ENCODE measurements around the gene ACSM2A.
"Not testable (repeated sequence)": the region's sequence is repeated elsewhere in the genome, so short reads cannot be mapped to it uniquely, and the experiment has no call there.

ACSM2A gene

GRCh38 chr16:20446652-20447393 lies 4.5 kb upstream of the ACSM2A start:
- H3K14ac ChIP-seq (ENCODE audit: low read length); H3K4me1 ChIP-seq (ENCODE audit: control insufficient read depth in 2 of 2, insufficient read depth in 1 of 2, low read depth in 1 of 2, low read length in 2 of 2); DNase-seq (ENCODE audit: low spot score); H2BK12ac ChIP-seq (ENCODE audit: low read length); H3K23ac ChIP-seq (ENCODE audit: low read depth, low read length, poor library complexity); H3K27ac ChIP-seq (replicated peaks; ENCODE audit: low read length); H3K4me2 ChIP-seq (ENCODE audit: insufficient read depth, low read length, poor library complexity, severe bottlenecking); H2BK5ac ChIP-seq (ENCODE audit: low read length); H4K8ac ChIP-seq (ENCODE audit: low read depth, low read length); H3K18ac ChIP-seq (ENCODE audit: low read length); H2AFZ ChIP-seq (ENCODE audit: low read length); H3K79me1 ChIP-seq (ENCODE audit: low read depth, low read length); H3K9me3 ChIP-seq (replicated peaks in 1 of 2; ENCODE audit: control insufficient read depth in 2 of 2, insufficient read depth in 1 of 2, low read depth in 1 of 2, low read length in 2 of 2); H2BK120ac ChIP-seq (ENCODE audit: low read depth, low read length); H2BK15ac ChIP-seq (ENCODE audit: low read length); H3K36me3 ChIP-seq (replicated peaks in 1 of 2; ENCODE audit: control insufficient read depth in 2 of 2, insufficient read depth in 2 of 2, low read length in 2 of 2); H3K4ac ChIP-seq (ENCODE audit: low read length); H3K4me3 ChIP-seq (ENCODE audit: low read length in 2 of 2); H3K27me3 ChIP-seq (ENCODE audit: control insufficient read depth in 3 of 3, insufficient read depth in 3 of 3, low read depth in 1 of 3, low read length in 3 of 3); H4K91ac ChIP-seq (ENCODE audit: low read depth, low read length, poor library complexity); H2AK5ac ChIP-seq (ENCODE audit: low read depth, low read length); H3K9ac ChIP-seq (ENCODE audit: low read depth, low read length, poor library complexity): not testable (repeated sequence)
- WGBS, 2 donors (ENCODE audit: extremely low coverage in 2 of 2, insufficient read length in 2 of 2, insufficient replicate concordance in 1 of 2) = no CpG with 5 or more reads among the region's 3 CpGs

GRCh38 chr16:20453633-20454032 lies 2.3 kb downstream of the ACSM2A start:
- H3K27ac ChIP-seq (replicated peaks; ENCODE audit: low read length); H3K9me3 ChIP-seq (replicated peaks in 1 of 2; ENCODE audit: control insufficient read depth in 2 of 2, insufficient read depth in 1 of 2, low read depth in 1 of 2, low read length in 2 of 2); H3K14ac ChIP-seq (ENCODE audit: low read length); DNase-seq (ENCODE audit: low spot score); H3K4me3 ChIP-seq (ENCODE audit: low read length in 2 of 2); H2BK5ac ChIP-seq (ENCODE audit: low read length); H3K9ac ChIP-seq (ENCODE audit: low read depth, low read length, poor library complexity); H3K4ac ChIP-seq (ENCODE audit: low read length); H3K27me3 ChIP-seq (ENCODE audit: control insufficient read depth in 3 of 3, insufficient read depth in 3 of 3, low read depth in 1 of 3, low read length in 3 of 3); H4K91ac ChIP-seq (ENCODE audit: low read depth, low read length, poor library complexity); H3K4me1 ChIP-seq (ENCODE audit: control insufficient read depth in 2 of 2, insufficient read depth in 1 of 2, low read depth in 1 of 2, low read length in 2 of 2); H2BK12ac ChIP-seq (ENCODE audit: low read length); H2AK5ac ChIP-seq (ENCODE audit: low read depth, low read length); H3K36me3 ChIP-seq (replicated peaks in 1 of 2; ENCODE audit: control insufficient read depth in 2 of 2, insufficient read depth in 2 of 2, low read length in 2 of 2); H3K4me2 ChIP-seq (ENCODE audit: insufficient read depth, low read length, poor library complexity, severe bottlenecking); H3K18ac ChIP-seq (ENCODE audit: low read length); H3K23ac ChIP-seq (ENCODE audit: low read depth, low read length, poor library complexity); H2BK15ac ChIP-seq (ENCODE audit: low read length); H2AFZ ChIP-seq (ENCODE audit: low read length); H4K8ac ChIP-seq (ENCODE audit: low read depth, low read length); H3K79me1 ChIP-seq (ENCODE audit: low read depth, low read length); H2BK120ac ChIP-seq (ENCODE audit: low read depth, low read length): not testable (repeated sequence)
- no CpG with 5 or more reads among the region's 5 CpGs for WGBS, 2 donors (ENCODE audit: extremely low coverage in 2 of 2, insufficient read length in 2 of 2, insufficient replicate concordance in 1 of 2)

- not testable (repeated sequence) for H3K36me3 ChIP-seq (replicated peaks in 1 of 2; ENCODE audit: control insufficient read depth in 2 of 2, insufficient read depth in 2 of 2, low read length in 2 of 2); H3K9ac ChIP-seq (ENCODE audit: low read depth, low read length, poor library complexity); DNase-seq (ENCODE audit: low spot score); H2BK12ac ChIP-seq (ENCODE audit: low read length); H3K79me1 ChIP-seq (ENCODE audit: low read depth, low read length); H2AK5ac ChIP-seq (ENCODE audit: low read depth, low read length); H3K4me1 ChIP-seq (ENCODE audit: control insufficient read depth in 2 of 2, insufficient read depth in 1 of 2, low read depth in 1 of 2, low read length in 2 of 2); H3K18ac ChIP-seq (ENCODE audit: low read length); H2BK5ac ChIP-seq (ENCODE audit: low read length); H3K27ac ChIP-seq (replicated peaks; ENCODE audit: low read length); H3K4me3 ChIP-seq (ENCODE audit: low read length in 2 of 2); H3K27me3 ChIP-seq (ENCODE audit: control insufficient read depth in 3 of 3, insufficient read depth in 3 of 3, low read depth in 1 of 3, low read length in 3 of 3); H2AFZ ChIP-seq (ENCODE audit: low read length); H2BK120ac ChIP-seq (ENCODE audit: low read depth, low read length); H3K14ac ChIP-seq (ENCODE audit: low read length); H2BK15ac ChIP-seq (ENCODE audit: low read length); H4K91ac ChIP-seq (ENCODE audit: low read depth, low read length, poor library complexity); H3K4ac ChIP-seq (ENCODE audit: low read length); H3K23ac ChIP-seq (ENCODE audit: low read depth, low read length, poor library complexity); H4K8ac ChIP-seq (ENCODE audit: low read depth, low read length); H3K9me3 ChIP-seq (replicated peaks in 1 of 2; ENCODE audit: control insufficient read depth in 2 of 2, insufficient read depth in 1 of 2, low read depth in 1 of 2, low read length in 2 of 2); H3K4me2 ChIP-seq (ENCODE audit: insufficient read depth, low read length, poor library complexity, severe bottlenecking)
- no CpG with 5 or more reads among the region's 2 CpGs for WGBS, 2 donors (ENCODE audit: extremely low coverage in 2 of 2, insufficient read length in 2 of 2, insufficient replicate concordance in 1 of 2)
Observed at GRCh38 chr16:20459227-20459626, 7.9 kb downstream of the ACSM2A start.

GRCh38 chr16:20460313-20460712 lies 9.0 kb downstream of the ACSM2A start:
- H2BK15ac ChIP-seq (ENCODE audit: low read length); H2BK12ac ChIP-seq (ENCODE audit: low read length); H3K4ac ChIP-seq (ENCODE audit: low read length); H3K4me3 ChIP-seq (ENCODE audit: low read length in 2 of 2); H3K4me1 ChIP-seq (ENCODE audit: control insufficient read depth in 2 of 2, insufficient read depth in 1 of 2, low read depth in 1 of 2, low read length in 2 of 2); H4K91ac ChIP-seq (ENCODE audit: low read depth, low read length, poor library complexity); H2AFZ ChIP-seq (ENCODE audit: low read length); DNase-seq (ENCODE audit: low spot score); H3K9me3 ChIP-seq (replicated peaks in 1 of 2; ENCODE audit: control insufficient read depth in 2 of 2, insufficient read depth in 1 of 2, low read depth in 1 of 2, low read length in 2 of 2); H3K4me2 ChIP-seq (ENCODE audit: insufficient read depth, low read length, poor library complexity, severe bottlenecking); H3K79me1 ChIP-seq (ENCODE audit: low read depth, low read length); H4K8ac ChIP-seq (ENCODE audit: low read depth, low read length); H3K36me3 ChIP-seq (replicated peaks in 1 of 2; ENCODE audit: control insufficient read depth in 2 of 2, insufficient read depth in 2 of 2, low read length in 2 of 2); H3K27me3 ChIP-seq (ENCODE audit: control insufficient read depth in 3 of 3, insufficient read depth in 3 of 3, low read depth in 1 of 3, low read length in 3 of 3); H3K18ac ChIP-seq (ENCODE audit: low read length); H2BK120ac ChIP-seq (ENCODE audit: low read depth, low read length); H3K14ac ChIP-seq (ENCODE audit: low read length); H3K9ac ChIP-seq (ENCODE audit: low read depth, low read length, poor library complexity); H2BK5ac ChIP-seq (ENCODE audit: low read length); H2AK5ac ChIP-seq (ENCODE audit: low read depth, low read length); H3K27ac ChIP-seq (replicated peaks; ENCODE audit: low read length); H3K23ac ChIP-seq (ENCODE audit: low read depth, low read length, poor library complexity): not testable (repeated sequence)
- WGBS, 2 donors (ENCODE audit: extremely low coverage in 2 of 2, insufficient read length in 2 of 2, insufficient replicate concordance in 1 of 2) = no CpG with 5 or more reads among the region's 4 CpGs
